GM12878 (cell line): ENCODE data around the gene MTRF1L. TPM values are rescaled to one million over a fixed set of nuclear protein-coding genes. Genes with fewer than 3 reads are reported as not detected.

ENCODE experiments used
- ATAC-seq: fragments of 200-7000 bp; cut with Tn5 transposase; 3 replicates; pipeline ENCODE4 v1.9.1; 2020; ENCODE audit warnings: mild to moderate bottlenecking, moderate library complexity
- BruUV-seq: library from RNA; stranded (reverse); fragments of 400-500 nt; replicated peaks from 2 replicates; lab custom pipeline; 2021; lab: Mats Ljungman, UMichigan
- CTCF ChIA-PET: fragments of 300-600 bp; sonication (Branson Sonifier 250); formaldehyde crosslinking; extraction: SDS; loops from one replicate; lab custom pipeline; 2021; ENCODE audit warnings: inconsistent platforms; lab: Yijun Ruan, JAX
- POLR2A ChIA-PET: fragments of 350-600 bp; formaldehyde crosslinking; extraction: SDS; loops from one replicate; lab custom pipeline; 2021; ENCODE audit warnings: inconsistent platforms; lab: Charles Lee
- RAD21 ChIA-PET: fragments of 300-600 bp; sonication (Branson Sonifier 250); formaldehyde crosslinking; loops from one replicate; lab custom pipeline; 2023; ENCODE audit warnings: antibody characterized with exemption; ENCODE audit not compliant: unreplicated experiment; lab: Charles Lee
- SMC1A ChIA-PET: fragments of 300-600 bp; sonication (Branson Sonifier 250); formaldehyde crosslinking; loops from one replicate; lab custom pipeline; 2023; ENCODE audit not compliant: unreplicated experiment, uncharacterized antibody; lab: Charles Lee
- DNase-seq: peaks from one replicate; pipeline ENCODE4 v3.0.0-alpha.2; 2011; ENCODE audit warnings: low read depth, low spot score
- FAIRE-seq: peaks from 3 replicates; lab custom pipeline; 2011; peaks lifted over from hg19 to GRCh38; lab: Jason Lieb, UNC
- H2AFZ ChIP-seq: 2 replicates; pipeline ENCODE4 v1.6.0; 2011; ENCODE audit warnings: low read depth, low read length, control low read depth; ENCODE audit not compliant: control insufficient read depth
- H3K27ac ChIP-seq: 2 replicates; pipeline ENCODE4 v1.5.1; 2011; ENCODE audit warnings: control low read depth; ENCODE audit not compliant: control insufficient read depth, insufficient read depth
- H3K27me3 ChIP-seq, 2 experiments: replicated peaks in 1 of 2; 2 replicates each; pipeline versions ENCODE4 v1.6.0 to v1.6.1; 2011; ENCODE audit warnings: low read length in 1 of 2; ENCODE audit not compliant: control insufficient read depth in 2 of 2, insufficient read depth in 2 of 2
- H3K36me3 ChIP-seq, 2 experiments: 2 replicates each; pipeline ENCODE4 v1.5.1; 2011; ENCODE audit warnings: low read length in 1 of 2; ENCODE audit not compliant: control insufficient read depth in 2 of 2, insufficient read depth in 2 of 2
- H3K4me1 ChIP-seq: 2 replicates; pipeline ENCODE4 v1.6.1; 2011; ENCODE audit warnings: mild to moderate bottlenecking, low read length, moderate library complexity, mixed read lengths; ENCODE audit not compliant: control insufficient read depth, insufficient read depth
- H3K4me2 ChIP-seq: 2 replicates; pipeline ENCODE4 v1.6.0; 2011; ENCODE audit warnings: control low read depth; ENCODE audit not compliant: control insufficient read depth, insufficient read depth
- H3K4me3 ChIP-seq: fragments of 200-600 bp; sonication (generic); 2 replicates; pipeline ENCODE4 v1.5.1; 2016
- H3K79me2 ChIP-seq: 2 replicates; pipeline ENCODE4 v1.6.0; 2011; ENCODE audit warnings: low read length; ENCODE audit not compliant: control insufficient read depth, insufficient read depth
- H3K9ac ChIP-seq: 2 replicates; pipeline ENCODE4 v1.8.0; 2011; ENCODE audit warnings: low read length, control low read depth, mixed read lengths; ENCODE audit not compliant: control insufficient read depth, insufficient read depth
- H3K9me3 ChIP-seq: replicated peaks from 3 replicates; pipeline ENCODE4 v1.5.1; 2011; ENCODE audit warnings: mild to moderate bottlenecking, low read length; ENCODE audit not compliant: control insufficient read depth, insufficient read depth
- H4K20me1 ChIP-seq: 2 replicates; pipeline ENCODE4 v1.6.0; 2011; ENCODE audit not compliant: control insufficient read depth, insufficient read depth
- ATF3 ChIP-seq: IDR thresholded peaks from 2 replicates; pipeline ENCODE4 v1.6.1; 2011; ENCODE audit warnings: low read depth, mild to moderate bottlenecking, low read length, moderate library complexity, borderline replicate concordance; ENCODE audit errors: extremely low read depth
- EP300 ChIP-seq, 2 experiments: fragments of 150-350 bp in 1 of 2; IDR thresholded peaks; 2 replicates each; pipeline ENCODE4 v1.6.1; 2011 to 2012; ENCODE audit warnings: low read depth in 2 of 2, low read length in 2 of 2, borderline replicate concordance in 1 of 2, improper control_type of control experiment in 1 of 2, inconsistent platforms in 1 of 2; ENCODE audit not compliant: control insufficient read depth in 1 of 2
- KDM1A ChIP-seq: fragments of 200-600 bp; sonication (generic); IDR thresholded peaks from 2 replicates; pipeline ENCODE4 v1.6.1; 2016; ENCODE audit warnings: borderline replicate concordance
- KLF5 ChIP-seq: fragments of 450-650 bp; IDR thresholded peaks from 2 replicates; pipeline ENCODE4 v1.6.1; 2014; ENCODE audit warnings: mild to moderate bottlenecking; ENCODE audit not compliant: partially characterized antibody
- MYC ChIP-seq: IDR thresholded peaks from 2 replicates; pipeline ENCODE4 v1.6.1; 2011; ENCODE audit warnings: mild to moderate bottlenecking, low read length, moderate library complexity, inconsistent platforms; ENCODE audit not compliant: insufficient read depth, insufficient replicate concordance, insufficient read length, severe bottlenecking
- NR2F1 ChIP-seq: fragments of 450-650 bp; conservative IDR thresholded peaks from 2 replicates; pipeline ENCODE4 v1.6.1; 2017; ENCODE audit warnings: mild to moderate bottlenecking
- POLR2AphosphoS2 ChIP-seq: IDR thresholded peaks from 2 replicates; pipeline ENCODE4 v1.6.1; 2011; ENCODE audit warnings: low read depth, mild to moderate bottlenecking, low read length, improper control_type of control experiment, moderate library complexity
- RELB ChIP-seq: fragments of 450-650 bp; IDR thresholded peaks from 2 replicates; pipeline ENCODE4 v1.6.1; 2017; ENCODE audit warnings: low read depth, mild to moderate bottlenecking, moderate library complexity
- RUNX3 ChIP-seq: IDR thresholded peaks from 2 replicates; pipeline ENCODE4 v1.6.1; 2012; ENCODE audit warnings: low read length, inconsistent platforms
- SREBF2 ChIP-seq: IDR thresholded peaks from 2 replicates; pipeline ENCODE4 v1.6.1; 2012; ENCODE audit warnings: mild to moderate bottlenecking, low read length
- TAF1 ChIP-seq: IDR thresholded peaks from 2 replicates; pipeline ENCODE4 v1.6.1; 2011; ENCODE audit warnings: mild to moderate bottlenecking, low read depth, low read length, borderline replicate concordance
- TCF3 ChIP-seq: IDR thresholded peaks from 2 replicates; pipeline ENCODE4 v1.6.1; 2012; ENCODE audit warnings: low read depth, mild to moderate bottlenecking, low read length, borderline replicate concordance; ENCODE audit not compliant: insufficient read depth
- ZBTB11 ChIP-seq: fragments of 450-650 bp; formaldehyde crosslinking; IDR thresholded peaks from 2 replicates; pipeline ENCODE4 v1.5.0; 2022; ENCODE audit warnings: mild to moderate bottlenecking, missing genetic modification characterization
- ZSCAN29 ChIP-seq: fragments of 450-650 bp; IDR thresholded peaks from 2 replicates; pipeline ENCODE4 v1.6.1; 2017; ENCODE audit warnings: mild to moderate bottlenecking, moderate library complexity
- WGBS: methylation state at CpG from one replicate; pipeline ENCODE4 v1.1.6; 2016; ENCODE audit warnings: low lambda C conversion rate; ENCODE audit not compliant: insufficient replicate concordance, insufficient coverage; ENCODE audit errors: missing lambda C conversion rate; 5-methylcytosine and 5-hydroxymethylcytosine counted together
- in situ Hi-C: fragments of 300-500 bp; cut with MboI; formaldehyde crosslinking; loops from 9 replicates; pipeline ENCODE4 v1.14.3; 2018; ENCODE audit warnings: mixed read lengths
- intact Hi-C: fragments of 100-400 bp; cut with micrococcal nuclease; formaldehyde crosslinking; loops from one replicate; pipeline ENCODE4 v1.14.2; 2022; ENCODE audit not compliant: unreplicated experiment
- polyA plus RNA-seq, 11 experiments: library from polyadenylated mRNA; depleted of rRNA in 4 of 11; unstranded in 6 of 11; stranded (reverse) in 5 of 11; fragments of >200 nt; fragmentation: Nextera tagmentation in 4 of 11; fragmentation: Illumina TruSeq in 1 of 11; extraction: Ambion mirVana in 4 of 11; extraction: Trizol in 1 of 11; gene quantifications; 1 replicate in 1 of 11; 2 replicates in 10 of 11; pipeline versions ENCODE4 v1.2.1 to v1.2.3, GENCODE V29; 2011 to 2016; ENCODE audit warnings: inconsistent platforms in 2 of 11, missing spikeins in 2 of 11, low read depth in 1 of 11
- total RNA-seq, 4 experiments: library from RNA; depleted of rRNA in 3 of 4; stranded (reverse); fragments of >200 nt in 3 of 4; fragmentation: Illumina TruSeq in 1 of 4; extraction: Trizol in 1 of 4; gene quantifications; 2 replicates each; pipeline versions ENCODE4 v1.2.1 to v1.2.3, GENCODE V29; 2013 to 2021

MTRF1L gene
- total and polyA plus RNA-seq, 10 of the 15 experiments (the other 5 are each of a cell fraction or from before 2014, with no cell fraction given): 5.1 to 21.6 (median 16.1) TPM

GRCh38 chr6:153048631-153049030, 46.1 kb upstream of the MTRF1L start:
- Histone ChIP-seq H3K27ac (no peak overlapping the region), H3K9ac (no peak overlapping the region), H4K20me1 (no peaks in the 10 kb centered on the region), H2AFZ (no peak overlapping the region), H3K36me3 (no peaks in the 10 kb centered on the region), H3K9me3 (no peaks in the 10 kb centered on the region), H3K79me2 (no peaks in the 10 kb centered on the region), H3K4me3 (no peak overlapping the region), H3K4me1 (no peaks in the 10 kb centered on the region), H3K27me3 (no peaks in the 10 kb centered on the region), H3K4me2 (no peak overlapping the region)
- intact Hi-C loops (no loop called here), in situ Hi-C loops (no loop called here)
- FAIRE-seq: no peak
- ChIA-PET POLR2A (no interaction called here), SMC1A (no interaction called here), RAD21 (no interaction called here), CTCF (no interaction called here)
- DNase-seq: no peak
- no peak for ATAC-seq
- 90% methylated on average over 3 of the region's 3 CpGs for WGBS
- BruUV-seq: no TSS peak
- TF ChIP-seq RELB (no peak), NR2F1 (no peak), SREBF2 (no peak), RUNX3 (no peak), EP300 (IDR thresholded peaks at IDR 0.05; ENCODE audit: borderline replicate concordance in 1 of 2, control insufficient read depth in 1 of 2, low read depth in 2 of 2, low read length in 2 of 2) (no peak), ZSCAN29 (no peak), POLR2AphosphoS2 (no peak), KDM1A (no peak), KLF5 (no peak), TCF3 (no peak), ZBTB11 (no peak), TAF1 (no peak), ATF3 (no peak), MYC (no peak)
